K562 (cell line): ENCODE measurements around the gene FRRS1L. TPM values are rescaled to one million over a fixed set of nuclear protein-coding genes. Genes with fewer than 3 reads are reported as not detected.

Source experiments
- AFF4 ChIP-seq: sonication (generic); formaldehyde crosslinking; IDR thresholded peaks from 2 replicates; pipeline ENCODE4 v1.8.0; 2023; ENCODE audit warnings: mild to moderate bottlenecking, missing genetic modification reagents
- BCOR ChIP-seq: fragments of 450-650 bp; IDR thresholded peaks from 2 replicates; pipeline ENCODE4 v1.6.1; 2016
- BDP1 ChIP-seq: IDR thresholded peaks from 3 replicates; pipeline ENCODE4 v1.6.1; 2011; ENCODE audit not compliant: insufficient read length, insufficient read depth
- BRD9 ChIP-seq: fragments of 450-650 bp; IDR thresholded peaks from 2 replicates; pipeline ENCODE4 v1.6.1; 2018; ENCODE audit warnings: low read depth; ENCODE audit not compliant: partially characterized antibody
- CHD1 ChIP-seq: fragments of 200-600 bp; sonication (generic); IDR thresholded peaks from one replicate; pipeline ENCODE4 v1.6.1; 2012; ENCODE audit warnings: mild to moderate bottlenecking, moderate library complexity, low read length, inconsistent platforms
- FOXJ3 ChIP-seq: sonication (generic); formaldehyde crosslinking; IDR thresholded peaks from 2 replicates; pipeline ENCODE4 v1.4.0; 2020; ENCODE audit warnings: mild to moderate bottlenecking, missing genetic modification reagents
- KAT7 ChIP-seq: sonication (generic); formaldehyde crosslinking; IDR thresholded peaks from 2 replicates; pipeline ENCODE4 v1.8.0; 2022; ENCODE audit warnings: missing genetic modification reagents, mild to moderate bottlenecking, borderline replicate concordance
- MTA1 ChIP-seq: fragments of 450-650 bp; IDR thresholded peaks from 2 replicates; pipeline ENCODE4 v1.6.1; 2017; ENCODE audit warnings: borderline replicate concordance
- MTA2 ChIP-seq: fragments of 450-650 bp; IDR thresholded peaks from 2 replicates; pipeline ENCODE4 v1.6.1; 2016; ENCODE audit warnings: low read depth
- PHF20 ChIP-seq: fragments of 450-650 bp; IDR thresholded peaks from 2 replicates; pipeline ENCODE4 v1.6.1; 2018; ENCODE audit not compliant: partially characterized antibody
- POLR2A ChIP-seq: fragments of 450-650 bp; conservative IDR thresholded peaks from 2 replicates; pipeline ENCODE4 v1.6.1; 2016
- PPARD ChIP-seq: fragments of 250-450 bp; sonication (Bioruptor Pico); IDR thresholded peaks from 2 replicates; pipeline ENCODE4 v1.8.0; 2022; ENCODE audit warnings: inconsistent platforms, mild to moderate bottlenecking, moderate library complexity
- RBM25 ChIP-seq: fragments of 200-400 bp; formaldehyde crosslinking; IDR thresholded peaks from 2 replicates; pipeline ENCODE4 v1.6.1; 2018; ENCODE audit warnings: low read length, low read depth, moderate library complexity; ENCODE audit not compliant: severe bottlenecking
- SAFB ChIP-seq: fragments of 200-400 bp; formaldehyde crosslinking; IDR thresholded peaks from 2 replicates; pipeline ENCODE4 v1.6.1; 2017; ENCODE audit warnings: low read depth, low read length, borderline replicate concordance
- SIX5 ChIP-seq, 2 experiments: IDR thresholded peaks; 2 replicates each; pipeline ENCODE4 v1.6.1; 2011; ENCODE audit warnings: low read length in 2 of 2, borderline replicate concordance in 1 of 2, low read depth in 1 of 2, mild to moderate bottlenecking in 1 of 2, moderate library complexity in 1 of 2; ENCODE audit not compliant: insufficient read depth in 1 of 2
- SREBF2 ChIP-seq: sonication (generic); formaldehyde crosslinking; IDR thresholded peaks from 2 replicates; pipeline ENCODE4 v1.4.0; 2020; ENCODE audit warnings: mild to moderate bottlenecking, missing genetic modification reagents
- TRIM28 ChIP-seq: fragments of 450-650 bp; IDR thresholded peaks from 2 replicates; pipeline ENCODE4 v1.6.1; 2017
- U2AF1 ChIP-seq: fragments of 200-400 bp; formaldehyde crosslinking; optimal IDR thresholded peaks from 2 replicates; pipeline ENCODE3; 2017; ENCODE audit warnings: mild to moderate bottlenecking, low read depth, low read length, moderate library complexity
- XRCC3 ChIP-seq: fragments of 450-650 bp; IDR thresholded peaks from 2 replicates; pipeline ENCODE4 v1.6.1; 2017; ENCODE audit warnings: mild to moderate bottlenecking, moderate library complexity
- YBX1 ChIP-seq: fragments of 450-650 bp; IDR thresholded peaks from 2 replicates; pipeline ENCODE4 v1.7.1; 2016; ENCODE audit warnings: mild to moderate bottlenecking
- ZC3H11A ChIP-seq: IDR thresholded peaks from 2 replicates; pipeline ENCODE4 v1.6.1; 2012; ENCODE audit warnings: low read depth, low read length, improper control_type of control experiment
- ZFP36 ChIP-seq: fragments of 150-350 bp; IDR thresholded peaks from 2 replicates; pipeline ENCODE4 v1.6.1; 2018; ENCODE audit warnings: low read length, low read depth; ENCODE audit not compliant: partially characterized antibody
- ZKSCAN1 ChIP-seq: fragments of 150-350 bp; IDR thresholded peaks from 2 replicates; pipeline ENCODE4 v1.6.1; 2016; ENCODE audit warnings: low read depth, low read length
- ZNF184 ChIP-seq: sonication (generic); formaldehyde crosslinking; IDR thresholded peaks from 2 replicates; pipeline ENCODE4 v1.5.0; 2020; ENCODE audit warnings: missing genetic modification reagents
- ZNF23 ChIP-seq: fragments of 250-450 bp; sonication (Bioruptor Pico); IDR thresholded peaks from 2 replicates; pipeline ENCODE4 v1.4.0; 2020; ENCODE audit warnings: mild to moderate bottlenecking
- polyA plus RNA-seq, 8 experiments: library from polyadenylated mRNA; depleted of rRNA in 4 of 8; stranded (reverse) in 5 of 8; unstranded in 3 of 8; fragments of >200 nt; fragmentation: Nextera tagmentation in 2 of 8; fragmentation: Illumina TruSeq in 1 of 8; extraction: Ambion mirVana in 2 of 8; extraction: Trizol in 1 of 8; gene quantifications; 2 replicates each; pipeline versions ENCODE4 v1.2.1 to v1.2.3, GENCODE V29; 2011 to 2014; ENCODE audit warnings: inconsistent platforms in 1 of 8, missing spikeins in 1 of 8
- total RNA-seq, 7 experiments: library from RNA; depleted of rRNA in 6 of 7; stranded (reverse); fragments of >200 nt in 6 of 7; fragmentation: Illumina TruSeq in 2 of 7; extraction: Trizol in 2 of 7; gene quantifications; 2 replicates each; pipeline versions ENCODE4 v1.2.1 to v1.2.3, GENCODE V29; 2011 to 2021; ENCODE audit warnings: low replicate concordance in 1 of 7
- TF ChIP-seq, protein P1 (sequence below): sonication (generic); formaldehyde crosslinking; IDR thresholded peaks from 2 replicates; pipeline ENCODE4 v1.8.0; 2023; ENCODE audit warnings: mild to moderate bottlenecking, missing genetic modification reagents
- TF ChIP-seq, protein P2 (sequence below), 2 experiments: fragments of 250-450 bp in 1 of 2; fragments of 450-650 bp in 1 of 2; sonication (Bioruptor Pico) in 1 of 2; IDR thresholded peaks; 2 replicates each; pipeline versions ENCODE4 v1.6.1 to v1.8.0; 2016 to 2021; ENCODE audit warnings: mild to moderate bottlenecking in 2 of 2, moderate library complexity in 2 of 2, missing compliant biosample characterization in 1 of 2, missing genetic modification characterization in 1 of 2

The FRRS1L gene
- total and polyA plus RNA-seq, 9 of the 15 experiments (the other 6 are each of a cell fraction or from before 2014, with no cell fraction given), result under 0.01 to 0.04 (median 0.03) TPM; not detected in 5

GRCh38 chr9:109134167-109134578 is 32.9 kb downstream of the FRRS1L start (continued):
- TF ChIP-seq, protein P1, sequence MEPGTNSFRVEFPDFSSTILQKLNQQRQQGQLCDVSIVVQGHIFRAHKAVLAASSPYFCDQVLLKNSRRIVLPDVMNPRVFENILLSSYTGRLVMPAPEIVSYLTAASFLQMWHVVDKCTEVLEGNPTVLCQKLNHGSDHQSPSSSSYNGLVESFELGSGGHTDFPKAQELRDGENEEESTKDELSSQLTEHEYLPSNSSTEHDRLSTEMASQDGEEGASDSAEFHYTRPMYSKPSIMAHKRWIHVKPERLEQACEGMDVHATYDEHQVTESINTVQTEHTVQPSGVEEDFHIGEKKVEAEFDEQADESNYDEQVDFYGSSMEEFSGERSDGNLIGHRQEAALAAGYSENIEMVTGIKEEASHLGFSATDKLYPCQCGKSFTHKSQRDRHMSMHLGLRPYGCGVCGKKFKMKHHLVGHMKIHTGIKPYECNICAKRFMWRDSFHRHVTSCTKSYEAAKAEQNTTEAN (CRISPR knock-in tag), result no peak
- TF ChIP-seq ZC3H11A, result no peak
- no peak for TF ChIP-seq SIX5 (IDR thresholded peaks at IDR 0.05; ENCODE audit: borderline replicate concordance in 1 of 2, insufficient read depth in 1 of 2, low read depth in 1 of 2, low read length in 2 of 2)
- no peak for TF ChIP-seq XRCC3
- TF ChIP-seq ZKSCAN1, result no peak
- no peak for TF ChIP-seq YBX1
- TF ChIP-seq SAFB, result no peak
- no peak for TF ChIP-seq ZNF23 (CRISPR knock-in tag)
- TF ChIP-seq POLR2A, result no peak
- TF ChIP-seq PPARD (CRISPR knock-in tag), result no peak
- TF ChIP-seq SREBF2 (CRISPR knock-in tag), result no peak
- no peak for TF ChIP-seq ZNF184
- peak; percentile 89 for TF ChIP-seq MTA2
- TF ChIP-seq BRD9, result peak; percentile 78
- TF ChIP-seq AFF4 (CRISPR knock-in tag), result no peak
- no peak for TF ChIP-seq KAT7 (CRISPR knock-in tag)
- no peak for TF ChIP-seq TRIM28
- TF ChIP-seq BDP1, result no peak
- TF ChIP-seq ZFP36, result no peak
- TF ChIP-seq BCOR, result peak; percentile 41; the same call in 1 of the 2 replicates
- no peak for TF ChIP-seq FOXJ3 (CRISPR knock-in tag)
- TF ChIP-seq MTA1, result peak; percentile 73
- no peak for TF ChIP-seq RBM25
- no peak for TF ChIP-seq U2AF1
- TF ChIP-seq, protein P2, sequence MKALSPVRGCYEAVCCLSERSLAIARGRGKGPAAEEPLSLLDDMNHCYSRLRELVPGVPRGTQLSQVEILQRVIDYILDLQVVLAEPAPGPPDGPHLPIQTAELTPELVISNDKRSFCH (CRISPR knock-in tag; IDR thresholded peaks at IDR 0.05), result no peak
- TF ChIP-seq, protein P2 (tag; IDR thresholded peaks at IDR 0.05), result no peak
- TF ChIP-seq CHD1, result no peak
- no peak for TF ChIP-seq PHF20
